HG03108 (cell line): ENCODE data around the gene CACNA2D4.

ENCODE experiments used
- ATAC-seq: cut with Tn5 transposase; IDR thresholded peaks from one replicate; pipeline ENCODE4 v1.9.1; 2021; ENCODE audit warnings: moderate library complexity; ENCODE audit not compliant: unreplicated experiment

Gene CACNA2D4

DNA sequence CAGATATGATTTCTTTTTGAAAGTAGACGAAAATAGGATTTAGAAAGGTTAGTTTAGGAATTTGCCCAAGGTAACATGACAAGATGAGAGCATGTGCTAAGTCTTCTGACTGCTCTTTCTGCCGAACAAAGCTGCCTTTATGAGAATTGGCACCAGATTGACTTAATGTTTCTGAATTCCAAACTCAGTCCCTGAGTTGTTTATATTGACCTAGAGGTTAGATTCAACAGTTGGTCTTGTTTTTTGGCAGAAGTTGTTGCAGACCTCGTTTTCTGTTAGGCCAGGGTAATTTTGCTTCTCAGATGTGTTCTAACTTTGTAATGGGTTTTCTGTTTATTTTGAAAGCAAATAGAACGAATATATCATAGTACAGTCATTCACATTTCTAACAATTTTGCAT lies 159.6 kb downstream of the CACNA2D4 start:
- no peak for ATAC-seq

DNA sequence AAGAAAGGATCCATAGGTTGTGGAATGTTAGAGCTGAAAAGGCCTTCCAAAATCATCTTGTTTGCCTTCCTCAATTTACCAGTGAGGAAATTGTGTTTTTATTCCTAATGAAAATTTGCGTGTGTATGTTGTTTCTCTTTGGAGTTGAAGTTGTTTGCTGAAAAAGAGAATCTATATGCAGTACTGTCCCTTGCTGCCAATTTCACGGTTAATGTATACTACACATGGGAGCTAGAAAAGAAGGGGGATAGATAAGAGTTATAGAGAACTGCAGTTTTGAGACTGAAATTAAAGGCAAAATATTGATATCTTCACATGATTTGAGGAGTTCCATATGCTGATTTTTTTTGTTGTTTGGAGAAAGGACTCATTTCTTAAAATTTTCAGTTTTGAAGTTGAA lies 160.1 kb downstream of the CACNA2D4 start:
- no peak for ATAC-seq

DNA sequence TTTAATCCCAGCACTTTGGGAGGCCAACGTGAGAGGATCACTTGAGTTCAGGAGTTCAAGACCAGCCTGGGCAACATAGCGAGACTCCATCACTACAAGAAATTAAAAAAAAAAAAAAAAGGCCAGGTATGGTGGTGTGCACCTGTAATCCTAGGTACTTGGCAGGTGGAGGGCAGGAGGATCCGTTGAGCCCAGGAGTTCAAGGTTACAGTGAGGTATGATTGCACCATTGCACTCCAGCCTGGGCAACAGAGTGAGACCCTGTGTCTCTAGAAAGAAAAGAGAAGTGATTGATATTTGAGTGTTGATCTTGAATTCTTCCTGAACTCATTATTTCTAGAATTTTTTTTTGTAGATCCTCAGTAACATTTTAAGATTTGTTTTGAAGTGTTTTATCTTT lies 168.2 kb downstream of the CACNA2D4 start:
- no peak for ATAC-seq

DNA sequence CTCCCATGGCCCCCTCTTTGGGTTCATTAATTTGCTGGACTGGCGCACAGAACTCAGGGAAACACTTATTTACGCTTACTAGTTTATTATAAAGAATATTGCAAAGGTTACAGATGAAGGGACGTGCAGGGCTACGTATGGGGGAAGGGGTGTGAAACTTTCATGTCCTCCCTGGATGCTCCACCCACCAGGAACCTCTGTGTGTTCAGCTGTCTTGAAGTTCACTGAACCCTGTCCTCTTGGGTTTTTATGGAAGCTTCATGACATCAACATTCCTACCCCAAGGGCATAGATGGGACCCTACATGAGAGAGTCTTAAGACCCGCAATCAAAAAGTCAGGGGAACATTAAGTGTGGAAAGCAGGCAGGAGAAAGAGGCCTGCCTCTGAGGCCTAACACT lies 169.4 kb downstream of the CACNA2D4 start:
- ATAC-seq, result no peak

DNA sequence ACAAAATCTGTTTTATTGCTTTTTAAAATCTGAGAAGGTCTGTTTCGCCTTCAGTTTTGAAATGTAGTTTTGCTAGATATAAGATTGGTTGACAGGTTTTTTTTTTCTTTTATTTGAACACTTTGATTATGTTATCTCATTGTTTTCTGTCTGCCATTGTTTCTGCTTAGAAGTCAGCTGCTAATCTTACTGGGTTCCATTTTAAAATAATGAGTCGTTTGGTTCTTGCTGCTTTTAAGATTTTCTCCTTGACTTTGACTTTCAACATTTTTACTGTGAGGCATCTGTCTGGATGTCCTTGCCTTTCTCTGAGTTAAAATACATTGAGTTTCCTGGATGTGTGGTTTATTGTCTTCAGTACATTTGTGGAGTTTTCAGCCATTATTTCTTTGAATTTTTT lies 170.8 kb downstream of the CACNA2D4 start:
- ATAC-seq, result no peak

DNA sequence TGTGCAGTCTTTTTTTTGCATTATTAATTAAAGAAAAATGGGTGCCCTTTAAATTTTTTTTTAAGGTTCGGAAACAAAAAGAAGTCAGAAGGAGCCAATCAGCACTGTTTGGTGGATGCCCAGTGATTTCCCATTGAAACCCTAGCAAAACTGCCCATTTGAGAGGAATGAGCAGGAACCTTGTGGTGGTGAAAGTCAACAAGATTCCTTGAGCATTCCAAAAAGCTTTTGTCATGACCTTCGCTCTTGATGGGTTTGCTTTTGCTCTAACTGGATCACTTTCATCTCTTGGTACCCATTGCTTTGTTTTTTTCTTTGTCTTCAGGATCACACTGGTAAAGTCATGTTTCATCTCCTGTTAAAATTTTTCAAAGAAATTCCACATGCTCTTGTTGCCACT lies 173.5 kb downstream of the CACNA2D4 start:
- no peak for ATAC-seq
